HEK293T (cell line): ENCODE data around the gene ZFYVE21.

Experiments used
- CTCF ChIA-PET: fragments of 350-600 bp; formaldehyde crosslinking; extraction: SDS; loops from one replicate; lab custom pipeline; 2021; ENCODE audit warnings: antibody characterized with exemption, inconsistent platforms; lab: Yijun Ruan, JAX
- POLR2A ChIA-PET: fragments of 350-600 bp; formaldehyde crosslinking; extraction: SDS; loops from one replicate; lab custom pipeline; 2020; ENCODE audit warnings: antibody characterized with exemption, inconsistent platforms; lab: Yijun Ruan, JAX
- DNase-seq: peaks from one replicate; pipeline ENCODE4 v3.0.0; 2012; ENCODE audit warnings: mixed read lengths; ENCODE audit errors: extremely low spot score
- ARNT ChIP-seq: fragments of 450-650 bp; IDR thresholded peaks from 2 replicates; pipeline ENCODE4 v1.6.1; 2017; ENCODE audit warnings: mild to moderate bottlenecking
- BHLHE40 ChIP-seq: fragments of 450-650 bp; IDR thresholded peaks from 2 replicates; pipeline ENCODE4 v1.6.1; 2016; ENCODE audit warnings: mild to moderate bottlenecking, moderate library complexity, borderline replicate concordance
- CTBP1 ChIP-seq: fragments of 450-650 bp; IDR thresholded peaks from 2 replicates; pipeline ENCODE4 v1.6.1; 2016; ENCODE audit warnings: borderline replicate concordance
- ELF4 ChIP-seq: fragments of 450-650 bp; IDR thresholded peaks from 2 replicates; pipeline ENCODE4 v1.6.1; 2017; ENCODE audit warnings: antibody characterized with exemption
- FOXA1 ChIP-seq: fragments of 450-650 bp; IDR thresholded peaks from 2 replicates; pipeline ENCODE4 v1.6.1; 2016; ENCODE audit warnings: mild to moderate bottlenecking
- FOXK2 ChIP-seq: fragments of 450-650 bp; IDR thresholded peaks from 2 replicates; pipeline ENCODE4 v1.6.1; 2016; ENCODE audit warnings: mild to moderate bottlenecking
- FOXM1 ChIP-seq: fragments of 450-650 bp; IDR thresholded peaks from 2 replicates; pipeline ENCODE4 v1.6.1; 2017; ENCODE audit warnings: mild to moderate bottlenecking, borderline replicate concordance
- HDGF ChIP-seq: fragments of 450-650 bp; IDR thresholded peaks from 2 replicates; pipeline ENCODE4 v1.6.1; 2017; ENCODE audit warnings: antibody characterized with exemption, borderline replicate concordance
- L3MBTL2 ChIP-seq: fragments of 450-650 bp; conservative IDR thresholded peaks from 2 replicates; pipeline ENCODE4 v1.6.1; 2016; ENCODE audit warnings: mild to moderate bottlenecking
- LEF1 ChIP-seq: fragments of 450-650 bp; IDR thresholded peaks from 2 replicates; pipeline ENCODE4 v1.6.1; 2017; ENCODE audit warnings: mild to moderate bottlenecking, borderline replicate concordance
- NFRKB ChIP-seq: fragments of 450-650 bp; IDR thresholded peaks from 2 replicates; pipeline ENCODE4 v1.6.1; 2016; ENCODE audit warnings: mild to moderate bottlenecking, moderate library complexity
- PKNOX1 ChIP-seq: fragments of 450-650 bp; IDR thresholded peaks from 2 replicates; pipeline ENCODE4 v1.6.1; 2016
- SP1 ChIP-seq: fragments of 450-650 bp; IDR thresholded peaks from 2 replicates; pipeline ENCODE4 v1.6.1; 2017
- SUZ12 ChIP-seq: fragments of 450-650 bp; IDR thresholded peaks from 2 replicates; pipeline ENCODE4 v1.6.1; 2016; ENCODE audit warnings: mild to moderate bottlenecking
- TARDBP ChIP-seq: fragments of 450-650 bp; IDR thresholded peaks from 2 replicates; pipeline ENCODE4 v1.6.1; 2016
- ZNF384 ChIP-seq: fragments of 450-650 bp; IDR thresholded peaks from 2 replicates; pipeline ENCODE4 v1.6.1; 2016

ZFYVE21 gene

GRCh38 chr14:103700753-103701490 is 14.7 kb upstream of the ZFYVE21 start:
- DNase-seq, result no peak
- ChIA-PET CTCF (no interaction called here), POLR2A (interaction anchor here (0.7 to 2.6 kb wide), 4 partner anchors 8 to 15 kb away, joined by 3 to 13 read pairs (median 3); partner anchors contain the start of genes XRCC3 and ZFYVE21)
- TF ChIP-seq HDGF (no peak), ZNF384 (no peak), FOXA1 (no peak), FOXM1 (no peak), ELF4 (no peak), SP1 (no peak), FOXK2 (no peak), NFRKB (no peak), BHLHE40 (no peak), SUZ12 (no peak), LEF1 (no peak), TARDBP (no peak), CTBP1 (no peak), L3MBTL2 (no peak), ARNT (no peak), PKNOX1 (no peak)

- TF ChIP-seq FOXM1 (no peak), NFRKB (no peak), HDGF (no peak), SUZ12 (no peak), LEF1 (no peak), CTBP1 (no peak), ELF4 (no peak), BHLHE40 (no peak), TARDBP (no peak), ZNF384 (no peak), FOXK2 (no peak), FOXA1 (no peak), PKNOX1 (no peak)
- POLR2A ChIA-PET, result interaction anchor here (1.1 to 2.1 kb wide), 2 partner anchors 10 to 14 kb away, joined by 4 to 11 read pairs; partner anchors contain the start of genes XRCC3 and ZFYVE21
- DNase-seq, result no peak
- CTCF ChIA-PET, result interaction anchor here (0.6 kb wide), 1 partner anchor 128 kb away, joined by 4 read pairs; no protein-coding TSS in a partner anchor
Observed at GRCh38 chr14:103702095-103702494, 13.5 kb upstream of the ZFYVE21 start.

GRCh38 chr14:103702497-103703432 is 12.8 kb upstream of the ZFYVE21 start:
- TF ChIP-seq TARDBP (no peak), PKNOX1 (no peak)
- POLR2A ChIA-PET, result interaction anchor here (1.1 to 2.1 kb wide), 4 partner anchors 9 to 142 kb away, joined by 4 to 11 read pairs (median 4); partner anchors contain the start of genes XRCC3 and ZFYVE21
- no peak for DNase-seq
- CTCF ChIA-PET, result no interaction called here

GRCh38 chr14:103703433-103704385 is 11.9 kb upstream of the ZFYVE21 start:
- POLR2A ChIA-PET, result interaction anchor here (1.0 to 2.1 kb wide), 5 partner anchors 8 to 142 kb away, joined by 4 to 11 read pairs (median 4); partner anchors contain the start of genes XRCC3 and ZFYVE21
- DNase-seq, result no peak
- CTCF ChIA-PET, result no interaction called here
- TF ChIP-seq L3MBTL2, result no peak
- no peak for TF ChIP-seq ARNT
- TF ChIP-seq FOXM1, result no peak

- POLR2A ChIA-PET, result interaction anchor here (1.0 to 2.8 kb wide), 3 partner anchors 9 to 10 kb away, joined by 4 to 12 read pairs (median 10); partner anchors contain the start of genes XRCC3 and ZFYVE21
- CTCF ChIA-PET, result no interaction called here
- TF ChIP-seq ZNF384, result no peak
- no peak for TF ChIP-seq SP1
- TF ChIP-seq NFRKB, result no peak
- TF ChIP-seq LEF1, result no peak
- TF ChIP-seq HDGF, result no peak
- no peak for TF ChIP-seq L3MBTL2
- no peak for TF ChIP-seq ARNT
- no peak for TF ChIP-seq TARDBP
- TF ChIP-seq SUZ12, result no peak
- DNase-seq, result no peak
Observed at GRCh38 chr14:103704708-103705107, 10.9 kb upstream of the ZFYVE21 start.
